GM18508 (cell line): Measurements from ENCODE around the gene MYL10.

ENCODE experiments used
- ATAC-seq: cut with Tn5 transposase; IDR thresholded peaks from one replicate; pipeline ENCODE4 v1.9.1; 2021; ENCODE audit warnings: moderate number of reproducible peaks; ENCODE audit not compliant: insufficient read depth, unreplicated experiment

Gene MYL10

DNA sequence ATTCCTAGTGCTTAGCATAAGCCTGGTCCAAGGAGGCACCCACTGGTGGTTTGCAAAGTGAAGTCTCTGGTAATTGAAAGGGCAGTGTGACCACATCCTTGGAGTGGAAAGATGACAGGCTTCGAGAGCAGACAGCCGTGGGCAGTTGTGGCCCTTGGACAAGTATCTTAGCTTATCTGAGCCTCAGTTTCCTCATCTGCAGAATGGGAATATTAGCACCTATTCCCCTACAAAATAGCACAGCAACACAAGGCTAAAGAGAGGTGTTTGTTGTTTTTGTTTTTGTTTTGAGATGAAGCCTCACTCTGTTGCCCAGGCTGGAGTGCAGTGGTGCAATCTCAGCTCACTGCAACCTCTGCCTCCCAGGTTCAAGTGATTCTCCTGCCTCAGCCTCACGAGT is 29.3 kb downstream of the MYL10 start:
- ATAC-seq: no peak

DNA sequence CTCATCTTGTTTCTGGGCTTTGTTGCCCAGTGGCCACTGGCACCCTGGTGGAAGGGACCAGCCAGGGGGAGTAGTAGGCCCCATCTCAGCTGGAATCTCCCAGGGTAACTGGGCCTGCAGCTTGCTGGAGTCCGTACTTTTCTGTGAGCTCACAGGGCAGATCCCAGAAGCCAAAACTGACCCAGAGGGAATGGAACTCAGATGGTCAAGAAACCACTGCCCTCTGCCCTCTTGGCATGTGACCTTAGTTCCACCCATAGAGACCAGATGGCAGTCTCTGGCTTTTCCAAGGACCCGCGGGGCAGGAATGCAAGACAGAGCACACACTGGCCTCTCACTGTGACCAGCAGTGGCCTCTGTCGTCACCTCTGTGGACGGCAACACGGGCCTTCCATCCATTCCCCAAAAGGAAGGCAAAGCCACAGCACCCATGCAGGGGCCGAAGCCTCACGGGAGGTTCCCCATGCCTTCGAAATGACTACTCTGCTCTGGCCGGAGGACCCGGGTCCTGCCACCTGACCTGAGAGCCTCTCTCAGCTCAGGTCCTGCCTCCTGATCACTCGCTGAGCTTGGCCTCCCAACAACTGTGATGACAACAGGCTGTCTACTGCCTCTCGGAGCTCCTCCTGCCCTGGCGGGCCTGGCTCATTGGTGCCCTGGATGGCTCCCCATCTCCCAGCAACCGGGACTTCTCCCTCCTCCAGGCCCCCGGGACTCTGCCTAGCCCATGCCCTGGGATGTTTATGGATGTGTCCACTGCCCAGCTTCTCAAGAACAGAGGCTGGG is 29.9 kb downstream of the MYL10 start:
- no peak for ATAC-seq

DNA sequence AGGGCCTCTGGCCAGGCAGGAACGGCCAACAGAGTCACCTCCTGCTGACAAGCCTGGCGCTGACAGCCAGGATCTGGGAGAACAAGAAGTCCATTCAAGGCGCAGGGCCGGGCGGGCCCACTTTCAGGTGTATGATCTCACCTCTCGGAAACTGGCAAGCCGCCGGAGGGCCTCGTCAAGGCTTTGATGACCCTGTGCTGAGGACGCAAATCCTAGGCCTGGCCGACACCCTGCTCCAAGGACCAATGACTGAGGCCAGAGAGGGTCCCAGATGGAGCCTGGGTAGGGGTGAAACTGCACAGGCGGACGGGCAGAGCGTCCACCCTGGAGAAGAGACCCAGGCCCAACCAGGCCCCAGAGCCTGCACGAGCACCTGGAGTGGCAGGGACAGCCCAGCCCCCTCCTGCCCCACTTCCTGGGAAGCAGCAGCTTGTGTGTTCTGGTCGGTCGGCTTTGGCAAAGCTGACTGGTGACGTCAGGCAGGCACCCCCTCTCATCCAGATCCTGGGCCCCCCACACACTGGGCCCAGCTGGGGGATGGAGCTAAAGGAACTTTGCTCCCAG is 30.6 kb downstream of the MYL10 start:
- no peak for ATAC-seq

GRCh38 chr7:101597941-101598340 is 31.2 kb downstream of the MYL10 start:
- ATAC-seq: no peak

- ATAC-seq: no peak
Observed at GRCh38 chr7:101596898-101597297, 32.2 kb downstream of the MYL10 start.

DNA sequence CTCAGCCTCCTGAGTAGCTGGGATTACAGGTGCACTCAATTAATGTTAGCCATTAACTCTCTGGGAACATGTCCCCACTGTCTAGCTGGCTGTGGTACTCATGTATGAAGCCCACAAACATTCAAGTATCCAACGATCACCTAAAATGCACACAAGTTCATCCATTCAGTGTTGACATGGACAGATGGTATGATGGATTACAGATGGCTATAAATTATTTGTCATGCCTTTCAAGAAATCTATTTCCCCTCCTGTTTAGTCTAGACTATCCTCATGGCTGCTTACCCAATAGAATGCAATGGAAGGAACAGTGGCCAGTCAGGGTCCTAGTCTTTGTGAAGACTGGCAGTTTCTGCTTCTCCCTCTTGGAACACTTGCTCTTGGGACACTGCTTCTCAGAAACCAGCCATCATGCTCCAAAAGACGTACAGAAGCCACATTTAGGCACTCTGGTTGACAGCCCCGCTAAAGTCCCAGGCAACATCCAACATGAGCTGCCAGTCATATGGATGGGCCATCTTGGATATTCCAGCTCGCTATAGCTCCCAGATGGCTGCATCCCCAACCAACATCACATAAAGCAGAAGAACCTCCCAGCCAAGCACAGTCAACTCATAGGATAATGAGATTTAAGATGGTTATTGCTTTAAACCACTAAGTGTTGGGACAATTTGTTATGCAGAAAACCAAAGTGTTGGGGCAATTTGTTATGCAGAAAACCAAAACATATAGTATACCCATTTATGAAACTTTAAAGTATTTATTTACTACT is 33.1 kb downstream of the MYL10 start:
- no peak for ATAC-seq

GRCh38 chr7:101595246-101595645 is 33.9 kb downstream of the MYL10 start:
- ATAC-seq: no peak

DNA sequence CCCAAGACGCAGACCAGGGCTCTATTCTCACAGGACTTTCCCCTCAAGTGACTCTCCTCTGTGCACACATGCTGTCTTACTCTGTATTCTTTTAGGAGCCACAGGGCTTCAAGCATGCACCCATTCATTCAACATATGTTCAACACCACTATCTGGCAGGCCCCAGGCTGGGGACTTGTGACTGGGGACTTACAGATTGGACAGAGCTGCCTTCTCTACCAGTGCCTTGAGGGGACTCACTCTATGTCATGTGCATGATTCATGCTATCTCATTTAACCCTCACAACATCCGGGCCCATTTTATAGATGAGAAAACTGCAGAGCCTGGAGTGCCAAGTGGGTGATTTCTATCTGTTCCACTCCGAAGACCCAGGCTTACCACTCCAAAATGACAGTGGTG is 34.3 kb downstream of the MYL10 start:
- ATAC-seq: no peak

DNA sequence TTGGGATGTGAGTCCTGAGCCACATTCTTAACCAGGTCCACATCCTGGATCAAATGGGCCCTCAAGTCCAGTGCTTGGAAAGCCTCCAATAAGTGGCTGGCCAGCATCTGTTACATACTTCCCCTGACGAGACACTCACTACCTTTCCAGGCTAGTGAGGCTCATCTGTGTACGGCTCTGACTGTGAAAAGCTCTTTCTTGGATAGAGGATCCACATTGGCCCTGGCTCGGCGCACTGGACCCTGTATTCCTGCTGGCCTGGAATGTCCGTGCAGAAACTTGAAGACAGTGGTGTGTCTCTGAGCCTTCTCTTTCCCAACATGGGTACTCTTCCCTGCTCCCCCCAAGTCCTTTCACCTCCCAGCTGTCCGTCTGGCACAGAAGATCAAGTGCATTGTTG is 35.5 kb downstream of the MYL10 start:
- ATAC-seq: no peak

DNA sequence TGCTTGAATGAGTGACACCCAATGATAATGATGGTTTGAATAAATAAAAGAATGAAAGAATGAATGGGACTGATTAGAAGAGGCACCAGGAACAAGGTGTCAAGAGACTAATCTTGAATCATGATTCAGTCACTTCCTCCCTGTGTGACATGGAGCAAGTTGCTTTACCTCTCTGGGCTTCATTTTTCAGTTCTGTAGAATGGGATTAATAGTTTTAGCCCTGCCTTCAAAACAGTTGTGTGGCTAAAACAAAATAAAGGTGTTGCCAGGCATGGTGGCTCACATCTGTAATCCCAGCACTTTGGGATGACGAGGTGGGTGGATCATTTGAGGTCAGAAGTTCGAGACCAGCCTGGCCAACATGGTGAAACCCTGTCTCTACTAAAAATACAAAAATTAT is 37.6 kb downstream of the MYL10 start:
- ATAC-seq: no peak

GRCh38 chr7:101590663-101591435 is 38.2 kb downstream of the MYL10 start:
- no peak for ATAC-seq

DNA sequence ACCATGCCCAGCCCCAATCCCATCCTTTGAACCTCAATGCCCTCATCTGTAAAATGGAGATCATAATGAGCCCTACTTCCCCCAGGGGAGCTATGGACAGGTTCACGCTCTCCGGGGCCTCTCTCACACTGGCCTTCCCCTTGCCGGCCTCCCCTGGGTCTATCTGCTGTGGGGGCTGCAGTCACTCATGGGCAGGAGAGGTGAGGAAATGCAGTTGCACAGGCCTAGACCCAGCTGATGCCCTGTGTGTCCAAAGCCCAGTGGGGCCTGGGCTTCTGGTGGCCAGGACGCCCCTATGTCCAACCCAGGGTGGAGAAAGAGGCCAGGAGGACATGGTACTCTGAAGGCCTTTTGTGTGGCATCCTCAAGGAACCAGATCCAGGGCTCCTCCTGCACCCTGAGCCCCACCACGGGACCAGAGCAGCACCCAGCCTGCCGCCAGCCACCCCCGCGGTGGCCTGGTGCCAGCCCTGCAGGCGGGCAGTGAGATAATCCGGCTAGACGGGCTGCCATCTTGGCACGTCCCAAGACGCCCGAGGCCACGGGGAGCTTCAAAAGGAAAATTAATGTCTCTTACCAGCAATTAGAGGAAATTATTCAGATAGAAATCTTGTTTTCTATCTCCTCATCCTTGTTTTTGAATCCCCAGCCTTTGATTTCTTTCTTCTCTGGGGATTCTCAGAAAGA is 39.0 kb downstream of the MYL10 start:
- no peak for ATAC-seq

DNA sequence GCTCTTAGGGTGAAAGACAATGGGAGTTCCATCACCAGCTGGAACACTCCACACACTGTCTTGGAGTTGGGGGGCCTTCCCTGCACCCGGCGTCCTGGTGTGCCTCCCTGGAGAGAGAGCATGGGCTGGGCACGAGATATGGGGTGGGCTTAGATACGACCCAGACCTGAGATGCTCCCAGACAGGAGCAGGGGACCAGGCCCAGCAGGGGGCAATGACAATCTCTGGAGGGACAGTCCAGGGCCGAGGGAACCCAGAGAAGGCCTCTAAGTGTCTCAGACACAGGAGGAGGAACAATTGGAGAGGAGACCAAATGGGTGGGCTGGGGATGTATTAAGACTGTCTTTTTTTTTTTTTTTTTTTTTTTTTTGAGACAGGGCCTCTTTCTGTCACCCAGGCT is 40.0 kb downstream of the MYL10 start:
- ATAC-seq: no peak

DNA sequence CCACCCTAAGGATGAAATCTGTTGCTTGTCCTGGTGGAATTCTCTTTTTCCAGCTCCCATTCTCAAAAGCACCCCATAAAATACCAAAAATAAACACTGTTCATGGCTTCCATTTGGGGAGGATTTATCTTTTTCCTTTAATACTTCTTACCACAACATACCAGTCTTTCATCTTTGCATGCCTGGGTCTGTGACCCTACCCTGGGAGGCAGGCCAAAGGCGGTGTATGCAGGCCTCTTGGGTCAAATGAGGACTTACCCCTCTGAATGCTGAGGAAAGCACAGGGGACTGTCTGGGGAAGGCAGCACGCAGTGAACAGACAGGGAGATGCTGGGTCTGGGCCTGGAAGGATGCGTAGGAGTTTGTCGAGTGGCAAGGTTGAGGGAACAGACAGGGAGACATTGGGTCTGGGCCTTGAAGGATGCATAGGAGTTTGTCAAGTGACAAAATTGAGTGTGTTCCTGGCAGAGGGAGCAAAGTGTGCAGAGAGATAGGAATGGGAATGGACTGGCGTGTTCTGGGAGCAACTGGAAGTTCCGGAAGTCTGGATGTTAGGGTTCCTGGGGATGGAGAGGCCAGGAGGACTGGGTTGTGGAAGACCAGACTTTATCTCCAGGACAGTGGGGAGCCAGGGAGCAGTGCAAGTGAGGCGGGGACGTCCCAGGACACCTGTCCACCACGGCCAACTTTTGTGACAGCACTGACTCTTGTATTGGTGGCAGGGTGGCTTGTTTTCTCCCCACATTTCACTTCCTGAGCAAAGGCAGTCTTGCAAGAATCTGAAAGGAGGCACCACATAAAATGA is 40.8 kb downstream of the MYL10 start:
- no peak for ATAC-seq

- ATAC-seq: no peak
Observed at GRCh38 chr7:101586906-101587677, 42.0 kb downstream of the MYL10 start.

- ATAC-seq: no peak
Observed at GRCh38 chr7:101586078-101586905, 42.8 kb downstream of the MYL10 start.

GRCh38 chr7:101582971-101583370 is 46.1 kb downstream of the MYL10 start:
- no peak for ATAC-seq

- ATAC-seq: no peak
Observed at GRCh38 chr7:101581891-101582290, 47.2 kb downstream of the MYL10 start.
